GM19043 (cell line): ENCODE data around the gene TPRKB.
"Not testable (repeated sequence)": the region's sequence is repeated elsewhere in the genome, so short reads cannot be mapped to it uniquely, and the experiment has no call there.

Source experiments
- ATAC-seq: cut with Tn5 transposase; IDR thresholded peaks from one replicate; pipeline ENCODE4 v1.9.1; 2021; ENCODE audit warnings: low read depth; ENCODE audit not compliant: unreplicated experiment

TPRKB gene

DNA sequence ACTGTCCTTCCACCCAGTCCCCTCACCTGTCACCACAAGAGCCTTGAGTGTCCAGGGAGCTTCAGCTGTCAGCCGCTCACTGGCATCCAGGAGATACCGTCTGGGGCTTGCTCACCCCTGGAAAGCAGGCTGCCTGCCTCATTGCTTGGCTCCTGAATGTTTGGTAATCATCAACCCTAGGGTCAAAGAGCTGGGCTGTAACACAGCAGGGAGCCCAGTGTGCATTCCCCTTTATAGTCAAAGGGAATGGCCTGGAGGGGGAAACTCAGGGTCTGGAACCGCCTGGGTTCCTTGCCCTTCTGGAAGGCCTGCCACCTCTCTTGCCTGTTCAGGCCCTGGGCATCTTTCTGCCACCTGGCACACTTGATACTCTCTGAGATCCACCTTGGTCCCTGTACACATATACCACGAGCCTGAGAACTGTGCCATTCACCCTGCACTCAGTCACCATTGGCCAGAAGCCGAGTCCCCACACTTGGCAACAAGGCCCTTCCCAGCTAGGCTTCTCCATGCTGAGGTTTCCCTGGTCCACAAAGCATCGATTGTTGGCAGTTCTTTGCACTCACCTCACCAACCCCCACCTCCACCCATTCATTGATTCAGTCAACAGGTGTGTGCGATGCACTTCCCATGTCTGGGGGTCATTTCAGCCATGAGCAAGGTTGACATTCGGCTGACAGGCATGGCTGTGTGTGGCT lies 35.0 kb downstream of the TPRKB start:
- no peak for ATAC-seq

GRCh38 chr2:73701448-73701765 lies 35.7 kb downstream of the TPRKB start:
- ATAC-seq, result not testable (repeated sequence)

GRCh38 chr2:73700661-73701447 lies 36.3 kb downstream of the TPRKB start:
- no peak for ATAC-seq

GRCh38 chr2:73700131-73700611 lies 37.0 kb downstream of the TPRKB start:
- no peak for ATAC-seq

DNA sequence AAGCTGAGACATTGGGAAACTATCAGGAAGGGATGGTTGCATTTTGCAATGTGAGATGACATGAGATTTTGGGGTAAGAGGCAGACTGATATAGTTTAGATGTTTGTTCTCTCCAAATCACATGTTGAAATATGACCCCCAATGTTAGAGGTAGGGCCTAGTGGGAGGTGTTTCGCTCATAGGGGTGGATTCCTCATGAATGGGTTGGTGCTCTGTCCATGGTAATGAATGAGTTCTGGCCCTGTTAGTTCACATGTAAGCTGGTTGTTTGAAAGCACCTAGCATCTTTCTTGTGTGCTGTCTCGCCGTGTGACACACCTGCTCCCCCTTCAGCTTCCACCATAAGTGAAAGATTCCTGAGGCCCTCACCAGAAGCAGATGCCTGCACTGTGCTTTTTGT lies 37.7 kb downstream of the TPRKB start:
- ATAC-seq, result no peak

- no peak for ATAC-seq
Measured at GRCh38 chr2:73698101-73698500, 39.0 kb downstream of the TPRKB start.

DNA sequence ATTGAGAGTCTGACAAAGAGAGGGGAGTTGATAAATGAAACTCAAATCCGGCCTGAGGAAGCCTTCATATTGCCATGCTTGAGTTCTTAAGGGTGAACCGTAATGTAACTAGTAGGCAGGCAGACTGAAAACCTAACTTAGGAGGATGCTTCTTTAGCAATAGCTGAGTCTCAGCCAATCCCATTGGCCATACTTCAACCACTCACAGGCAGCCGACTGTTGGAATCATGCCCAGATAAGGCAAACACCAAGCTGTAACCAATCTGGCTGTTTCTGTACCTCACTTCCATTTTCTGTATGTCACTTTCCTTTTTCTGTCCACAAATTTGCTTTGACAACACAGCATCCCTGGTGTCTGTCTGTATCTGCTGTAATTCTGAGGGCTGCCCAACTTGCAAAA lies 39.5 kb downstream of the TPRKB start:
- no peak for ATAC-seq

- ATAC-seq, result not testable (repeated sequence)
Measured at GRCh38 chr2:73696985-73697384, 40.2 kb downstream of the TPRKB start.

- ATAC-seq, result not testable (repeated sequence)
Measured at GRCh38 chr2:73696521-73696920, 40.6 kb downstream of the TPRKB start.

- ATAC-seq, result not testable (repeated sequence)
Measured at GRCh38 chr2:73690372-73691088, 46.6 kb downstream of the TPRKB start.

DNA sequence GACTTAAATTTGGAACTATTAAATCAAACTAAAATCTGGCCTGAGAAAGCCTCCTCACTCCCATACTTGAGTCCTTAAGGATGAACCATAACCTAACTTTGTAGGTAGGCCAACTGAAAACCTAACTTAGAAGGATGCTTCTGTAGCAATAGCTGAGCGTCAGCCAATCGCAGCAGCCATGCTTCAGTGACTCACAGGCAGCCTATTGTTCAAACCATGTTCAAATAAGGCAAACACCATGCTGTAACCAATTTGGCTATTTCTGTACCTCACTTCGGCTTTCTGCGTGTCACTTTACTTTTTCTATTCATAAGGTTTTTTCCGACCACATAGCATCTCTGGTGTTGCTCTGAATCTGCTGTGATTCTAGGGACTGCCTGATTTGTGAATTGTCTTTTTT lies 48.7 kb downstream of the TPRKB start:
- ATAC-seq, result not testable (repeated sequence)

DNA sequence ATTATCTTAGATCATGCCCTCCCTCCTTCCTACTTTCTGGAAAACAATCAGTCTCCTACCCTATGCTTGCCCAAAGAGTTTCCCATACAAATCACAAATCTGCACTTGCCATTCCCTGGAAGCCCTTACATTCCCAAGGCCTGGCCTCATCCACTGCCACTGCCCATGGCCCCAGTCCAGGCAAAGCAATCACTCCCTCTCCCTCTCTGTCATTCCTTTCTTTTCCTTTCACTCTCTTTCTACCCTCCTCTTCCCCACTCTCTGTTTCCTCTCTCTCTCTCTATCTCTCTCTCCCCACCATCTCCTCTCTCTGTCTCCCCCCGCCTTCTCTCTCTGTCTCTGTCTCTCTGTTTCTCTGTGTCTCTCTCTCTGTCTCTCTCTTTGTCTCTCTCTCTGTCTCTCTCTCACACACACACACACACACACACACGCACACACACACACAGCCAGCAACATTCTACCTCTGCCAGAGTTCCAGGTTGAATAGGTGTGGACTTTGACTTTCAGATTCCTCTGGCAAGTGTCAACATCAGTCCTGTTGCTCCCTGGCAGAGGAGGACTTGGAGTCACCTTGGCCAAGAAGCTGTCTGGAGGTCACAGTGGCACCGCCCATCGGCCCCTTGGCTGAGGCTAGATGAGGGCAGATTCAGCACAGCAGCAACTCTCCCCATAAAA lies 51.2 kb downstream of the TPRKB start:
- ATAC-seq, result no peak

DNA sequence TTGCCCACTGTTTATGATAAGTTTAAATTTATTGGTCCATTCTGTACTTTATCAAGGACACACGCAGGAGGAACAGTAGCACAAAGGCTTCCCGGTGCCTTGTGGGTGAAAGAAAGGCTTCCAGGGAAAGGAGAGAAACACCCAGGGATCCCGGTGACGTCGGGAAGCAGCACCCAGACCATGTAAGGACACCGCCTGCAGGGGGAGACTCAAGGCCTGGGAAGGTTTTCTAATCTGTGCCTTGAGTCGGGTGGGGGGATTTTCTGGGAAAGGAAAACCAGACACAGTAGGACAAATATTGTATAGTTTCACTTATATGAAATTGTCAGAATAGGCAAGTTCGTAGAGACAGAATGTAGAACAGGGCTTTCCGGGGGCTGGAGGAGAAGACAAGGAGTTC lies 52.2 kb downstream of the TPRKB start:
- not testable (repeated sequence) for ATAC-seq

DNA sequence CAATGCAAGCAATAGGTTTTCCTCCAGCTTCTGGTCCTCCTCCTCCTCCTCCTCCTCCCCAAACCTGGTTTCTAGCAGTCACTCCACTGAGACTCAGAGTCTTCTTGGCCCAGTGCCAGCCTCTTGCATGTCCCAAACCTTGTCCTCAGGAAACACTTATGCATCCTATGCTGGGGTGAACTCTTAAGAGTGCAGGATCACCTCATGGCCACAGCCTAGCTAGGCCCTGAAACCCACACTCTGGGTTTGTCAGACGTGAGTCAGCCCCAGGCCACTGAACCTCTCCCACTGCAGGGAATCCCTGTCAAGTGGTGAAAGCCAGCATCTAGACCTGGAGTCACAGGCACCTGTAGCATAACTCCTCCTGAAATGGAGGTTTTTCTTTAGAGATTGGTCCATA lies 52.8 kb downstream of the TPRKB start:
- ATAC-seq, result not testable (repeated sequence)

DNA sequence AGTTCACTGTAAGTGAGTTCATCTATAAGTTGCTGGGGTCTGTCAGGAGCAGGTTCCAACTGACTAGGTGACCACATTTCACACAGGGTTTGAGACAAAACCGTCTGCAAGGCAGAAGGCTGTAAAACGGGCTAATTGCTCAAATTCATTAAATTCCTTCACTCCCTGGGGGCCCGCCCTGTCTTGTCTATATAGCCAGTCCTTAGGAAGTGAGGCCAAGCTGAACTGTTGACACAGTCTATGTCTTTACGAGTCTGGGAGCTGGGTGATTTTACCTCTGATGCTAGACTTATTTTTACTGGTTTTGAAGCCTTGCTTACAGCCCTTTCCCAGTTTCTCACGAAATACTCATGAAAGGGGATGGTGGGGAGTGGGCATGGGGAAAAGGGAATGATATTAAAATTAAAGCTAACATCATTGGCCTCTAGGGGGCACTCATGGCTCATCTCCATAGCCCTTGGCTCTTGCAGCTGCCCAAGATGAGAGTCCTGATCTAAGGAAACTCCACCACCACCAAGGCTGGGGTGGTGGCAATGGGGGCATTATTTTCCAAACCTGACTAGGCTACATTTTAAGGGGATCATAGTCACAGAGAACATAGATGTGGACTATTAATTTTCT lies 57.1 kb downstream of the TPRKB start:
- ATAC-seq, result not testable (repeated sequence)
